Endothelial cell of umbilical vein (primary cell): ENCODE data around the gene CDC5L.

ENCODE experiments used
- EZH2 ChIP-seq: IDR thresholded peaks from 2 replicates; pipeline ENCODE4 v1.6.1; 2012; ENCODE audit warnings: borderline replicate concordance, low read depth, mild to moderate bottlenecking, moderate library complexity, low read length, inconsistent platforms; ENCODE audit not compliant: severe bottlenecking
- FOS ChIP-seq: IDR thresholded peaks from 2 replicates; pipeline ENCODE4 v1.6.1; 2011; ENCODE audit warnings: mild to moderate bottlenecking, low read length, moderate library complexity, borderline replicate concordance; ENCODE audit not compliant: insufficient read depth
- JUN ChIP-seq: IDR thresholded peaks from 2 replicates; pipeline ENCODE4 v1.6.1; 2011; ENCODE audit warnings: borderline replicate concordance, low read depth; ENCODE audit not compliant: insufficient read length, insufficient read depth
- MYC ChIP-seq: IDR thresholded peaks from one replicate; pipeline ENCODE4 v1.6.1; 2011; ENCODE audit warnings: mild to moderate bottlenecking, low read depth, low read length
- POLR2A ChIP-seq: IDR thresholded peaks from 2 replicates; pipeline ENCODE4 v1.6.1; 2012; ENCODE audit warnings: low read depth, mild to moderate bottlenecking, control low read depth, low read length
- POLR2AphosphoS5 ChIP-seq: IDR thresholded peaks from 2 replicates; pipeline ENCODE4 v1.6.1; 2012; ENCODE audit warnings: low read depth, mild to moderate bottlenecking, control low read depth, low read length, moderate library complexity; ENCODE audit not compliant: insufficient read depth
- TF ChIP-seq, protein P1 (sequence below), 2 donors: IDR thresholded peaks; 1 replicate in 1 of 2; 2 replicates in 1 of 2; pipeline ENCODE4 v1.5.1; 2011; ENCODE audit warnings: low read length in 2 of 2, mild to moderate bottlenecking in 2 of 2, moderate library complexity in 2 of 2, control low read depth in 1 of 2, inconsistent platforms in 1 of 2, low read depth in 1 of 2; ENCODE audit not compliant: insufficient read depth in 1 of 2; ENCODE audit errors: extremely low read depth in 1 of 2
- TF ChIP-seq, protein P2 (sequence below): IDR thresholded peaks from 2 replicates; pipeline ENCODE4 v1.6.1; 2011; ENCODE audit not compliant: insufficient read depth, insufficient read length

DNA sequence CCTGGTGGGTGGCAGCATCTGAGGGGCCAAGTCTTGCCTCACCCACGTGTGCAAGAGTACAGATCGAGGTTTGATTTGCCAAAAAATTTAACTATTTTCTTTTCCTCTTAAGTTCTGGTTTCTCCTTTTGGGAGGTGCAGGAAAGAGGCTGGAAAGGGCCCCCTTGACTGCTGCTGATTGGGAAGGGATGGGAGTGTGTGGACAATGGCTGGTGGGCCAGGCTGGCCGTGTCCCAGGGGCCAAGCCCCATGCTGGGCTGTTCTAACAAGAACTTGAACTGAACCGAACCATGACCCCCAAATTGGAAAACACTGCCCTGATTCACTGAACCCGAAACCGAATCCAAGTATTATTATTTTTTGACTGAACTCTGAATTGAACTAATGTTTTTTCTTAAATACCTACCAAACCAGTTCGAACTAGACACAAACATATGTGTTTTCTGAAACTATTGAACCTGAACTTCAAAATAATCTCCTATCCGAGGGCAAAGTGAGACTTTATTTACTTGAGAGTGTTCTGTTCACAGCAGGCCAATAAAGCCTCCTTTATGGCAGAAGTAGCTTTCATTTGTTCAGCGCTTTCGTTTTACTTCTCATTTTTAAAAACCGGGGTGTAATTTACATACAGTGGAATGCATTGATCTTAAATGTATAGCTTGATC, 91.2 kb downstream of the CDC5L start:
- TF ChIP-seq, protein P1, sequence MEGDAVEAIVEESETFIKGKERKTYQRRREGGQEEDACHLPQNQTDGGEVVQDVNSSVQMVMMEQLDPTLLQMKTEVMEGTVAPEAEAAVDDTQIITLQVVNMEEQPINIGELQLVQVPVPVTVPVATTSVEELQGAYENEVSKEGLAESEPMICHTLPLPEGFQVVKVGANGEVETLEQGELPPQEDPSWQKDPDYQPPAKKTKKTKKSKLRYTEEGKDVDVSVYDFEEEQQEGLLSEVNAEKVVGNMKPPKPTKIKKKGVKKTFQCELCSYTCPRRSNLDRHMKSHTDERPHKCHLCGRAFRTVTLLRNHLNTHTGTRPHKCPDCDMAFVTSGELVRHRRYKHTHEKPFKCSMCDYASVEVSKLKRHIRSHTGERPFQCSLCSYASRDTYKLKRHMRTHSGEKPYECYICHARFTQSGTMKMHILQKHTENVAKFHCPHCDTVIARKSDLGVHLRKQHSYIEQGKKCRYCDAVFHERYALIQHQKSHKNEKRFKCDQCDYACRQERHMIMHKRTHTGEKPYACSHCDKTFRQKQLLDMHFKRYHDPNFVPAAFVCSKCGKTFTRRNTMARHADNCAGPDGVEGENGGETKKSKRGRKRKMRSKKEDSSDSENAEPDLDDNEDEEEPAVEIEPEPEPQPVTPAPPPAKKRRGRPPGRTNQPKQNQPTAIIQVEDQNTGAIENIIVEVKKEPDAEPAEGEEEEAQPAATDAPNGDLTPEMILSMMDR (IDR thresholded peaks at IDR 0.05; ENCODE audit: extremely low read depth in 1 of 2, insufficient read depth in 1 of 2, low read depth in 1 of 2, low read length in 2 of 2): no peak
- no peak for TF ChIP-seq POLR2A
- TF ChIP-seq POLR2AphosphoS5: no peak
- TF ChIP-seq, protein P2, sequence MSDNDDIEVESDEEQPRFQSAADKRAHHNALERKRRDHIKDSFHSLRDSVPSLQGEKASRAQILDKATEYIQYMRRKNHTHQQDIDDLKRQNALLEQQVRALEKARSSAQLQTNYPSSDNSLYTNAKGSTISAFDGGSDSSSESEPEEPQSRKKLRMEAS: no peak
- no peak for TF ChIP-seq EZH2
- no peak for TF ChIP-seq JUN
- no peak for TF ChIP-seq FOS
- no peak for TF ChIP-seq MYC
